ENCODE data around the gene FAM181A.

- TF ChIP-seq CTCF (IDR thresholded peaks at IDR 0.05) (peak; percentile 59 to 65 (median 59)), POLR2A (IDR thresholded peaks at IDR 0.05) (no peak)
These were observed 20.5 kb upstream of the FAM181A start for GRCh38 chr14:93906341-93907329.

All from body of pancreas (tissue), 4 donors.